ENCODE measurements around the gene RRP7A.
"Not testable (repeated sequence)": the region's sequence is repeated elsewhere in the genome, so short reads cannot be mapped to it uniquely, and the experiment has no call there.

Gene RRP7A

GRCh38 chr22:42544686-42545085 is 25.1 kb upstream of the RRP7A start:
- no peak overlapping the region for H3K4me2 ChIP-seq
- H3K9me3 ChIP-seq (replicated peaks in 1 of 11) = no peaks in the 10 kb centered on the region
- H3K27ac ChIP-seq = no peak overlapping the region
- no peak for TF ChIP-seq Cebpa-rat (IDR thresholded peaks at IDR 0.05)
- no peak overlapping the region for H3K4me3 ChIP-seq
- H4K20me1 ChIP-seq = no peaks in the 10 kb centered on the region
- H3K9ac ChIP-seq = no peak overlapping the region
- no peaks in the 10 kb centered on the region for H3K36me3 ChIP-seq
- H3K27me3 ChIP-seq = no peaks in the 10 kb centered on the region
- peaks cover 0 to 7% (median 0%) of the 10 kb centered on the region in 10 experiments; a peak in 4 of 20 replicates for H3K4me1 ChIP-seq

DNA sequence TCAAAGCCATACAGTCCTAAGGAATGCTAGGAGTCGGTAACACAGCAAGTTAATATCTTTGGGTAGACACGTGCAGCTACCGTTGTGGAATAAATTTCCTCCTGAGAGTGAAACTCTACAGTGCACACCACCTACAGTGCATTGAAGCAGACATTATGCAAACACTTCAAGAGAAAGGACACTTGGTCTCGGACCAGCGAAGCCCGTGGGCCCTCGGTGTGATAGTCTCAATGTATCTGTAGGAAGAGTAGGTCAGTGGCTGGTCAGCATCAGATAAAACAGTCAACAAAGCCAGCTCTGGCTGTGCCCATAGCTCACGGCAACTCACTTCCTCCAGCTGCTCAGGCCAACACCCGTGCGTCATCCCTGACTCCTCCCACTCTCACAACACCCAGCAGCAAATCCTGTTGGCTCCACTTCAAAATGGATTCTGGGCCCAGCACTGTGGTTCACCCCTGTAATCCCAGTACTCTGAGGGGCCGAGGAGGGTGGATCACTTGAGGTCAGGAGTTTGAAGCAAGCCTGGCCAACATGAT is 19.7 kb upstream of the RRP7A start:
- Histone ChIP-seq H3K4me2 (peak overlapping the region; percentile 26 to 58 (median 37); a peak in 16 of 22 replicates), H3K27ac (peak overlapping the region in 4 of 11 experiments; percentile 26 to 68 (median 50); a peak in 6 of 22 replicates), H3K27me3 (peaks cover 0 to 16% (median 12%) of the 10 kb centered on the region in 11 experiments; a peak in 16 of 22 replicates), H3K4me1 (peaks cover 12 to 41% (median 26%) of the 10 kb centered on the region in 10 experiments; a peak in 19 of 20 replicates)
- not testable (repeated sequence) for H4K20me1 ChIP-seq; H3K36me3 ChIP-seq; H3K4me3 ChIP-seq; H3K9ac ChIP-seq; H3K9me3 ChIP-seq (replicated peaks in 1 of 11)

DNA sequence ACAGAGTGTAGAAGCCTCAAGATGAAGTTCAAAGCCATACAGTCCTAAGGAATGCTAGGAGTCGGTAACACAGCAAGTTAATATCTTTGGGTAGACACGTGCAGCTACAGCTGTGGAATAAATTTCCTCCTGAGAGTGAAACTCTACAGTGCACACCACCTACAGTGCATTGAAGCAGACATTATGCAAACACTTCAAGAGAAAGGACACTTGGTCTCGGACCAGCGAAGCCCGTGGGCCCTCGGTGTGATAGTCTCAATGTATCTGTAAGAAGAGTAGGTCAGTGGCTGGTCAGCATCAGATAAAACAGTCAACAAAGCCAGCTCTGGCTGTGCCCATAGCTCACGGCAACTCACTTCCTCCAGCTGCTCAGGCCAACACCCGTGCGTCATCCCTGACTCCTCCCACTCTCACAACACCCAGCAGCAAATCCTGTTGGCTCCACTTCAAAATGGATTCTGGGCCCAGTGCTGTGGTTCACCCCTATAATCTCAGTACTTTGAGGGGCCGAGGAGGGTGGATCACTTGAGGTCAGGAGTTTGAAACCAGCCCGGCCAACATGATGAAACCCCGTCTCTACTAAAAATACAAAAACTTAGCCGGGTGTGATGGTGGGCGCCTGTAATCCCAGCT is 17.7 kb upstream of the RRP7A start:
- not testable (repeated sequence) for H3K36me3 ChIP-seq; H3K4me3 ChIP-seq; H3K9me3 ChIP-seq (replicated peaks in 1 of 11); H4K20me1 ChIP-seq; H3K9ac ChIP-seq
- peaks cover 0 to 16% (median 12%) of the 10 kb centered on the region in 11 experiments; a peak in 16 of 22 replicates for H3K27me3 ChIP-seq
- H3K4me2 ChIP-seq = peak overlapping the region in 9 of 11 experiments; percentile 10 to 52 (median 37); a peak in 11 of 22 replicates
- H3K4me1 ChIP-seq = peaks cover 22 to 61% (median 42%) of the 10 kb centered on the region in 10 experiments
- H3K27ac ChIP-seq = peak overlapping the region in 2 of 11 experiments; percentile 30 to 33; a peak in 3 of 22 replicates

DNA sequence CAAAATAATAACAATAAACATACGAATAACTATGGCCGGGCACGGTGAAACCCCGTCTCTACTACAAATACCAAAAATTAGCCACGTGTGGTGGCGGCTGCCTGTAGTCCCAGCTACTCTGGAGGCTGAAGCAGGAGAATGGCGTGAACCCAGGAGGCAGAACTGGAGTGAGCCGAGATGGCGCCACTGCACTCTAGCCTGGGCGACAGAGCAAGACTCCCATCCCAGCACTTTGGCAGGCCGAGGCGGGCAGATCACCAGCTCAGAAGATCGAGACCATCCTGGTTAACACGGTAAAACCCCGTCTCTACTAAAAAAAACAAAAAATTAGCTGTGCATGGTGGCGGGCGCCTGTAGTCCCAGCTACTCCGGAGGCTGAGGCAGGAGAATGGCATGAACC is 17.0 kb upstream of the RRP7A start:
- not testable (repeated sequence) for H3K9ac ChIP-seq; H4K20me1 ChIP-seq; H3K4me3 ChIP-seq; H3K9me3 ChIP-seq (replicated peaks in 1 of 11); H3K36me3 ChIP-seq
- peak overlapping the region in 2 of 11 experiments; percentile 30 to 33; a peak in 3 of 22 replicates for H3K27ac ChIP-seq
- H3K27me3 ChIP-seq = peaks cover 0 to 16% (median 12%) of the 10 kb centered on the region in 11 experiments; a peak in 16 of 22 replicates
- peak overlapping the region in 10 of 11 experiments; percentile 17 to 52 (median 38); a peak in 15 of 22 replicates for H3K4me2 ChIP-seq
- H3K4me1 ChIP-seq = peaks cover 22 to 68% (median 48%) of the 10 kb centered on the region in 10 experiments

- peaks cover 0 to 16% (median 12%) of the 10 kb centered on the region in 11 experiments; a peak in 16 of 22 replicates for H3K27me3 ChIP-seq
- no peak for TF ChIP-seq Cebpa-rat (IDR thresholded peaks at IDR 0.05)
- H3K4me3 ChIP-seq = no peak overlapping the region
- no peak overlapping the region for H3K9ac ChIP-seq
- peaks cover 22 to 67% (median 44%) of the 10 kb centered on the region in 10 experiments for H3K4me1 ChIP-seq
- H3K4me2 ChIP-seq = peak overlapping the region in 6 of 11 experiments; percentile 29 to 52 (median 38); a peak in 7 of 22 replicates
- no peaks in the 10 kb centered on the region for H4K20me1 ChIP-seq
- no peak overlapping the region for H3K27ac ChIP-seq
- no peaks in the 10 kb centered on the region for H3K36me3 ChIP-seq
- no peaks in the 10 kb centered on the region for H3K9me3 ChIP-seq (replicated peaks in 1 of 11)
Observed at GRCh38 chr22:42536166-42536565, 16.6 kb upstream of the RRP7A start.

DNA sequence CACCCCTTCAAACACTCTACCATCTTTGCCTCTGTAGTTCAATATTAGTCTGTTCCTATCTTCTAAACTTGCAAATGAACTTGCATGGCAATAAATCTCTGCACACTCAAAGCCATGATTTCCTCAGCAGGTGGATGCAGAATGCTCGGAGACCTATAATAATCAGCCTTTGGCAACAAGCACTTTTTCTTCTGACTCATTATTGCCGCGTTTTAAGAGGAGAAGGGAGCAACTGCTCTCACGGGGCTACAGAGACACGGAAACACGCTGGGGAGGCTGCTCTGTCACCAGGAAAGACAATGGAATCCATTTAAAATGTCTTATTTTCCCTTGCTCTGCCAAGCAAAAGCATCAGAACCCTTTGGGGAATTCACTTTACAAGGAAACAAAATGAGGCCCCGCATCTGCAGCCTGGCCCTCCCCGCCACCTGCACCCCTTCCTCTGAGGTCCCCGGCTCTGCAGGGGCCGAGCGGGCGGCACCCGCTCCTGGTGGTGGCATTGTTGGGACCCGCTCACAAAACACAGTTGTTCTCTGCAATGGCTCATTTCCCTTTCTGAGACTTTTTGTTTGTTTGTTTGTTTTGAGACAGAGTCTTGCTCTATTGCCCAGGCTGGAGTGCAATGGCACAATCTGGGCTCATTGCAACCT is 15.6 kb upstream of the RRP7A start:
- H3K4me3 ChIP-seq; H3K36me3 ChIP-seq; H3K9ac ChIP-seq; H4K20me1 ChIP-seq; H3K27ac ChIP-seq; H3K9me3 ChIP-seq (replicated peaks in 1 of 11): not testable (repeated sequence)
- H3K4me1 ChIP-seq = peaks cover 22 to 66% (median 42%) of the 10 kb centered on the region in 10 experiments
- peaks cover 0 to 16% (median 12%) of the 10 kb centered on the region in 11 experiments; a peak in 16 of 22 replicates for H3K27me3 ChIP-seq
- H3K4me2 ChIP-seq = peak overlapping the region in 6 of 11 experiments; percentile 22 to 86 (median 75); a peak in 11 of 22 replicates

- TF ChIP-seq Cebpa-rat (IDR thresholded peaks at IDR 0.05) = no peak
- H3K4me3 ChIP-seq = peak overlapping the region in 8 of 10 experiments; percentile 22 to 67 (median 48); a peak in 9 of 20 replicates
Observed at GRCh38 chr22:42533638-42533977, 14.0 kb upstream of the RRP7A start.

GRCh38 chr22:42531401-42532084 is 11.9 kb upstream of the RRP7A start:
- Histone ChIP-seq H3K27ac (0 out of 22 replicates have a peak overlapping the region, but pooled peaks of 1 of the 11 experiments have one; percentile 36), H3K4me2 (peak overlapping the region in 7 of 11 experiments; percentile 69 to 86 (median 77); a peak in 10 of 22 replicates), H3K4me1 (peaks cover 7 to 51% (median 30%) of the 10 kb centered on the region in 10 experiments; a peak in 19 of 20 replicates)

More at GRCh38 chr22:42533638-42533977, 14.0 kb upstream of the RRP7A start:
- H3K36me3 ChIP-seq = no peaks in the 10 kb centered on the region
- peak overlapping the region in 5 of 11 experiments; percentile 2 to 45 (median 33); a peak in 3 of 22 replicates for H3K9ac ChIP-seq
- peaks cover 0 to 16% (median 12%) of the 10 kb centered on the region in 11 experiments; a peak in 16 of 22 replicates for H3K27me3 ChIP-seq
- no peaks in the 10 kb centered on the region for H3K9me3 ChIP-seq (replicated peaks in 1 of 11)
- peaks cover 16 to 60% (median 34%) of the 10 kb centered on the region in 10 experiments for H3K4me1 ChIP-seq
- peak overlapping the region in 4 of 11 experiments; percentile 34 to 60 (median 35); a peak in 4 of 22 replicates for H3K27ac ChIP-seq
- no peaks in the 10 kb centered on the region for H4K20me1 ChIP-seq
- peak overlapping the region; percentile 69 to 86 (median 77) for H3K4me2 ChIP-seq

DNA sequence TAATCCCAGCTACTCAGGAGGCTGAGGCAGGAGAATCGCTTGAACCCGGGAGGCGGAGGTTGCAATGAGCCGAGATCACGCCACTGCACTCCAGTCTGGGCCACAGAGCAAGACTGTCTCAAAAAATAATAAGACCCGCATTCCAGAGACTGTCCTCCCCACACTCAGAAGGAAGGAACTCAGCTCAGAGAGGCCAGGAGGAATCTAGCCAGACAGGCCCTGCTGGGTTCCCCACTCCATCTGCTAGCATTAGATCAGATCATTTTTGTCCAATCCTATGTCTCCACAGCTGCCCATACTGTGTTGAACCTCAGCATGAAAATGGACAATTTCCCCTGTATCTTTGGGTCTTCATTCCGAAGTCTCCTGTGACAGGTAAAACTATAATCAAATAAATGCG is 9.8 kb upstream of the RRP7A start:
- H3K9me3 ChIP-seq (replicated peaks in 1 of 11); H3K9ac ChIP-seq; H3K27ac ChIP-seq; H3K27me3 ChIP-seq; H3K4me3 ChIP-seq; H4K20me1 ChIP-seq; H3K36me3 ChIP-seq; H3K4me2 ChIP-seq: not testable (repeated sequence)
- peaks cover 7 to 32% (median 26%) of the 10 kb centered on the region in 10 experiments; a peak in 19 of 20 replicates for H3K4me1 ChIP-seq

More at GRCh38 chr22:42531401-42532084, 11.9 kb upstream of the RRP7A start:
- H3K27me3 ChIP-seq = peaks cover 0 to 12% (median 11%) of the 10 kb centered on the region in 11 experiments; a peak in 16 of 22 replicates
- not testable (repeated sequence) for H3K36me3 ChIP-seq; H3K9ac ChIP-seq; H3K4me3 ChIP-seq; H3K9me3 ChIP-seq (replicated peaks in 1 of 11); H4K20me1 ChIP-seq
